ENCODE data around the gene ETV3.

The ETV3 gene

DNA sequence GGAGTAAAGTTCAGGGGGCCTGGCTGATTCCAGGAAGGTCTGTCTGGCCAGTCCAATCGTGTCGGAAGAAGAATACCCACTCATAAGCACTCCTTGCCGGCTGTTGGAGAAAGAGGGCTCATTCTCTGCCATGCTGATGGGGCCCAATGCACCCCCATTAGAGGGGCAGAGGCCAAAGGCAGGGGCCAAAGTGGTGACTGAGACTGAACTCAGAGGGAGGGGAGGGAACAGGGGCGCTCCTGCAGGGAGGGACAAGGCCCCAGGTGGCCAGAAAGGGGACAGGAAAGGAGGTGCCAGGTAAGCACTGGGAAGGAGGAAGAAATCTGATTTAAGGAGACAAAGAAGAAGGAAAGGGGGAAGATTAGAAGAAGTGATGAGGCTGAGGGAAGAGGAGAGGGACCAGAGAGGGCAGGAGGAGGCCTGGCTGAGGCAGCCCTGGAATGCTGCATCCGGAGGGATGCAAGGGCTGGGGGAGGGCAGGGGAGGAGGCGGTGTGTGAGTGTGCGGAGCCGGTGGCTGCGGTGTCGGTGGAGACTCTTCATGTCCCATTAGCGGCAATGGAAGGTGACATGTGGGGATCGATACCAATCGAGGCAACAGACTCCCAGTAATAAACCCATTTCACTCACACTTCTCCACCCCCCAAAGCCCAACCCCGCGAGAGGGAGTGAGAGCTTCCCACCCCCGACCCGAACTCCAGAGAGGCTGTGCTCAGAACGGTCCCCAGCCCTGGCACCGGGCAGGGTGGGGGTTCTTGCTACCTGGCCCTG lies 26.6 kb downstream of the ETV3 start:
- Histone ChIP-seq H2AFZ (ENCODE audit: low read depth, low read length) (no peak overlapping the region), H3K4me1 (ENCODE audit: insufficient read depth, low read length) (no peaks in the 10 kb centered on the region), H3K9me3 (ENCODE audit: low read length) (no peaks in the 10 kb centered on the region), H3K36me3 (ENCODE audit: insufficient read depth, low read length) (no peaks in the 10 kb centered on the region), H3K4me3 (ENCODE audit: low read length) (no peak overlapping the region), H3K27me3 (ENCODE audit: insufficient read depth, low read length) (peaks cover 60% of the 10 kb centered on the region)

- H3K4me3 ChIP-seq (ENCODE audit: low read length) = no peak overlapping the region
- no peaks in the 10 kb centered on the region for H3K9me3 ChIP-seq (ENCODE audit: low read length)
- H3K4me1 ChIP-seq (ENCODE audit: insufficient read depth, low read length) = no peaks in the 10 kb centered on the region
- no peaks in the 10 kb centered on the region for H3K36me3 ChIP-seq (ENCODE audit: insufficient read depth, low read length)
- peaks cover 60% of the 10 kb centered on the region for H3K27me3 ChIP-seq (ENCODE audit: insufficient read depth, low read length)
- no peak overlapping the region for H2AFZ ChIP-seq (ENCODE audit: low read depth, low read length)
Observed at GRCh38 chr1:157110686-157111085, 27.5 kb downstream of the ETV3 start.

GRCh38 chr1:157110003-157110402 lies 28.2 kb downstream of the ETV3 start:
- Histone ChIP-seq H3K4me3 (ENCODE audit: low read length) (no peak overlapping the region), H3K36me3 (ENCODE audit: insufficient read depth, low read length) (no peaks in the 10 kb centered on the region), H3K27me3 (ENCODE audit: insufficient read depth, low read length) (peaks cover 60% of the 10 kb centered on the region), H2AFZ (ENCODE audit: low read depth, low read length) (no peak overlapping the region), H3K9me3 (ENCODE audit: low read length) (no peaks in the 10 kb centered on the region), H3K4me1 (ENCODE audit: insufficient read depth, low read length) (peaks cover 2% of the 10 kb centered on the region)

DNA sequence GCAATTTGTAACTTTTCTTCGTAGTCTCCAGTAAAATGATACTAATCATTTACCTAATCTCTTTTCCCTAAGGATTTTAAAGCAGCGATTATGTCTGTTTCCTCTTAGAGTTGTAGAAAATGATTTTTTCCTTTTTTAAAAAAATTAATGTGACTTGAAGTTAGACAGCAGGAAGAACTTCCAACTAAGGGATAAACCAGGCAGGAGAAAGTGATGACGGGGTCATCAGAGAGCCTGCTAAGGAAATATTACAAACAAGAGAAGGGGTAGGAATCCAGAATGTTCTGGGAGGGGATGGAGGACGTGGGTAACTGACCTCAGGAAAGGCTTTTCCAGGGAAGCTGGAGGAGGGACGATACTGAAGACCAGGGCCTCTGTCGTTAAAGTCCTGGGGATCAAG lies 29.7 kb downstream of the ETV3 start:
- Histone ChIP-seq H2AFZ (ENCODE audit: low read depth, low read length) (no peak overlapping the region), H3K27me3 (ENCODE audit: insufficient read depth, low read length) (peaks cover 52% of the 10 kb centered on the region), H3K36me3 (ENCODE audit: insufficient read depth, low read length) (no peaks in the 10 kb centered on the region), H3K4me1 (ENCODE audit: insufficient read depth, low read length) (peaks cover 13% of the 10 kb centered on the region), H3K4me3 (ENCODE audit: low read length) (no peak overlapping the region), H3K9me3 (ENCODE audit: low read length) (no peaks in the 10 kb centered on the region)

- H3K4me3 ChIP-seq (ENCODE audit: low read length) = no peak overlapping the region
- H3K9me3 ChIP-seq (ENCODE audit: low read length) = no peaks in the 10 kb centered on the region
- peaks cover 13% of the 10 kb centered on the region for H3K4me1 ChIP-seq (ENCODE audit: insufficient read depth, low read length)
- H2AFZ ChIP-seq (ENCODE audit: low read depth, low read length) = no peak overlapping the region
- H3K27me3 ChIP-seq (ENCODE audit: insufficient read depth, low read length) = peaks cover 48% of the 10 kb centered on the region
- H3K36me3 ChIP-seq (ENCODE audit: insufficient read depth, low read length) = no peaks in the 10 kb centered on the region
Observed at GRCh38 chr1:157107702-157108101, 30.5 kb downstream of the ETV3 start.

DNA sequence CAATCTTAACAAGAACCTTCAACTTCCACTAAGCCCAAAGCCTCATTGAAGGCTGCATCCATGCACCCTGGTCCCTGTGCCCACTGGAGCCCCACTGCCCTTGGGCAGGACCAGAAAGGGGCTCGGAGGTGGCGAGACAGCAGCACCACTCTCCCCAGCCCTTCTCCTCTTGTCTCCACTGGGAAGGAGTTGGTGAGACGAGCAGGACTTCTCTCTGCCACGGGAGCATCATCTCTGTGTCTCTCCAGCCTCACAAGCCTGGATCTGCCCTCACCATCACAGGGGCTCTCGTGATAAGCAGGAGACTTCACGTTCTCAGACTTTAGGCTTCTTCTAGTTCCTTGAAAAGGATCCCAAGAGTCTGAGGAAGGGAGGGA lies 31.4 kb downstream of the ETV3 start:
- no peak overlapping the region for H3K4me3 ChIP-seq (ENCODE audit: low read length)
- H3K36me3 ChIP-seq (ENCODE audit: insufficient read depth, low read length) = no peaks in the 10 kb centered on the region
- peaks cover 13% of the 10 kb centered on the region for H3K4me1 ChIP-seq (ENCODE audit: insufficient read depth, low read length)
- no peaks in the 10 kb centered on the region for H3K9me3 ChIP-seq (ENCODE audit: low read length)
- peaks cover 39% of the 10 kb centered on the region for H3K27me3 ChIP-seq (ENCODE audit: insufficient read depth, low read length)
- no peak overlapping the region for H2AFZ ChIP-seq (ENCODE audit: low read depth, low read length)

DNA sequence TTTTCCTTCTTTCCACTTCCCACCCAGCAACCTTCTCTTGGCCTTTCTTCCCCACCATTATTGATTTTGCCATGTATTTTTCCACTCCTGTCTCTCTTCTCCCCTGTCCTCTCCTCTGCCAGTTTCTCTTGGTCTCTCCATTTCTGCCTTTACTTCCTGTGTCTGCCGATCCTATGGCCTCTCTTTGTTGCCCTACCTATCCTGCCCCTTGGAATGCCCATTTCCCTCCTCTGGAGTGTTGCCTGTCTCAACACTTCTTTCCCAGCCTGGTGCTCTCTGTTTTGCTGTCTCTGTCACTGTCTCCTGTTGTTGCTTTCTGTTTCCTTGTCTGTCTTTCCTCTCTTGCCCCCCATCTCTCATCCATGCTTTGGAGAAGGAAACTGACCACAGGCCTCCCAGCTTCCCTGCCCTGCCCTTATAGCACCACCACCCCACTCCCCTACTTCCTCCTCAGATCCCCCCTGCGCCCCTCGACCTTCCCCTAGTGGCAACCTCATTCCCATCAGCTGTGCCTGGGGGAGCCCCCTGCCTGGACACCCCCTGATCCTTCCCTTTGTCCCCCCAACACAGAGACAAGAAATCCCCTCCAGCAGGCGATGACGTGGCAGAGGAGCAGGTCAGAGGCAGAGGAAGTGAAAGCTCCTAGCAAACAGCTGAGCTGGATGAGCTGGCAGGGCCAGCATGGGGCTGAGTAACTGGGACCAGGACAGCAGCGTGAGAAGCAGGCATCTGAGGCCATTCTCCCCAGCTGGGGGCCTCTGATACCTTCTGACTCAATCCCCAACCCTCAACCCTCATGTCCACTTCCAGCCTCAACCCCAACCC lies 32.0 kb downstream of the ETV3 start:
- no peak overlapping the region for H2AFZ ChIP-seq (ENCODE audit: low read depth, low read length)
- H3K36me3 ChIP-seq (ENCODE audit: insufficient read depth, low read length) = no peaks in the 10 kb centered on the region
- no peaks in the 10 kb centered on the region for H3K9me3 ChIP-seq (ENCODE audit: low read length)
- H3K4me3 ChIP-seq (ENCODE audit: low read length) = no peak overlapping the region
- H3K4me1 ChIP-seq (ENCODE audit: insufficient read depth, low read length) = peaks cover 13% of the 10 kb centered on the region
- peaks cover 33% of the 10 kb centered on the region for H3K27me3 ChIP-seq (ENCODE audit: insufficient read depth, low read length)

DNA sequence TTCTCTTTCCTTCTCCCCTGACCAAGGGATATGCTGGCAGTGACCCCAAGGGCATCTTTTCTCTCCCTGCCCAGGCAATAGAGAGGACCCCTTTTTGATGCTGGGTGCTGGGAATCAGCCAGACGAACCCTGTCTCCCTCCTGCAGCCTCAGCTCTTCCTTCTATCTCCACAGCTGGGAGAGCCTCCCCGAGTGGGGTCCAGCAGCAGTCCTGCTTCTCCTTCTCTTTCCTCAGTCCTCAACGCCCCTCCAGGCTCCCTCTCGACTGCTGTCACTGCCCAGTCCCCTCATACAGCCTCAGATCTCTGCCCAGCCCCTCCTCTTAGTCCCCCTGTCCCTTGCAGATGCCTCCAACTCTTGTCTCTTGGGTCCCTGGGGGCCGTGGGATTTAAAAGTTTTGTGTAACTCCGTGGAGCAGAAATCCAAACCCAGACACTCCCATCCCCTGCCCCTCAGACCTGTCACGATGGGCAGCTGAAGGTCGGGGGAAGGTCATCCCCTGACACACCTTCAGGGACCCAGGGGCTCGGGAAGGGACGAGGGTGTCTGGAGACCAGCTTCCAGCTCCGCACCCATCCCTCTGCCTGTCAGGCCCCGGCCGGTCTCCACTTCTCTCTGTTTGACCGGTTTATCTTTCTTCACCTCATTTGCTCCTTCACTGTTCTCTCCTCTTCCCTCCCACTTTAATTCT lies 32.8 kb downstream of the ETV3 start:
- H3K4me1 ChIP-seq (ENCODE audit: insufficient read depth, low read length) = peaks cover 13% of the 10 kb centered on the region
- peaks cover 28% of the 10 kb centered on the region for H3K27me3 ChIP-seq (ENCODE audit: insufficient read depth, low read length)
- H2AFZ ChIP-seq (ENCODE audit: low read depth, low read length) = no peak overlapping the region
- H3K36me3 ChIP-seq (ENCODE audit: insufficient read depth, low read length) = no peaks in the 10 kb centered on the region
- H3K9me3 ChIP-seq (ENCODE audit: low read length) = no peaks in the 10 kb centered on the region
- no peak overlapping the region for H3K4me3 ChIP-seq (ENCODE audit: low read length)

DNA sequence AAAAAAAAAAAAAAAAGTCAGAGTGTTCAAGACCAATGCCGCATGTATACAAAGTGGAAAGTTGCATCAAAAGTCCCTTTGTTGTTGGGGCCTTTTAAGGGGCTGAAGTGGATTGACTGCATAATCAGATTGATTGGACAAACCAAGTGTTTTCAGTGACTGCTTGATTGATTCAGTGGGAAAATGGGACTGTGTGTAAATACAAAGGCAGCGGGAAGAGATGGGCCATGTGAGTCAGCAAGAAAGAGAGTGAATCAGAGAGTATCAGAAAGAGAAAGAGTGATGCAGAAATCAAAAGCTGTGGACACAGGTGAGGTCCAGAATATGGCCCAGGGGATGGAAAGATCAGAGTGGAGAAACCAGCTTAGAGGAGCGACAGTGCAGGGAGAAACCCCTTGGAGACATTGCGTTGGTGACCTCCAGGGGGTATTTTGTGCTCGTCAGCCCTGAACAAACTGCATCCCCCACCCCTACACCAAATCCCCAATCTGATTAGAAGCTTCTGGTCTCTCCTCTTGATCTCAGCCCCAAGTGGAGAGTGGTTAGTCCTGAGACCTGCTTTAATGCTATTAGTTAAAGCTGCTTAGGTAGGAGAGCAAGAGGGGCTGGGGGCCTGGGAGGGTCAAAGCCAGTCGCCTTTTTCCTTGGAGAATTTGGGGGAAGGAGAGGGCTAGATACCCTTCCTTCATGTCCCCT lies 33.4 kb downstream of the ETV3 start:
- Histone ChIP-seq H3K9me3 (ENCODE audit: low read length) (no peaks in the 10 kb centered on the region), H2AFZ (ENCODE audit: low read depth, low read length) (no peak overlapping the region), H3K4me3 (ENCODE audit: low read length) (no peak overlapping the region), H3K27me3 (ENCODE audit: insufficient read depth, low read length) (peaks cover 23% of the 10 kb centered on the region), H3K36me3 (ENCODE audit: insufficient read depth, low read length) (no peaks in the 10 kb centered on the region), H3K4me1 (ENCODE audit: insufficient read depth, low read length) (peaks cover 13% of the 10 kb centered on the region)

DNA sequence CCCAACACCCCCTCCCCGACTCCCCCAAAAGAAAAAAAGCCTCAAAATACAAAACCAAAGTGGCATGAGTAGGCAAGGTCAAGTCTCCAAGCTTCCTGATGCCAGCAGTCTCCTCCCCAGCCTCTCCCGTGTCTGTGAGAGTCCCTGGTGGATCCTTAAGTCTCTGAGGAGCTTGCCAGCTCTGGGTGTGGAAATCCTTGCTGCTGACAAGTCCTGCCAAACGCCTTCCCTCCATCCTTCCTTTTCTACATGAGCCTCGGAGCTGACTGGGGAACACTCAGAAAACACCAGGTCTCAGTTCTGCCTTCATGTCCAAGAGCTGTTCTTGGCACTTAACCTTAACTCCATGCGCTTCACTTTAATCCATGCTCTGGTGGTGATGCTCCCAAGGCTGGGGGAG lies 34.9 kb downstream of the ETV3 start:
- Histone ChIP-seq H3K9me3 (ENCODE audit: low read length) (no peaks in the 10 kb centered on the region), H3K4me3 (ENCODE audit: low read length) (no peak overlapping the region), H2AFZ (ENCODE audit: low read depth, low read length) (no peak overlapping the region), H3K36me3 (ENCODE audit: insufficient read depth, low read length) (no peaks in the 10 kb centered on the region), H3K4me1 (ENCODE audit: insufficient read depth, low read length) (peaks cover 13% of the 10 kb centered on the region), H3K27me3 (ENCODE audit: insufficient read depth, low read length) (peaks cover 12% of the 10 kb centered on the region)

DNA sequence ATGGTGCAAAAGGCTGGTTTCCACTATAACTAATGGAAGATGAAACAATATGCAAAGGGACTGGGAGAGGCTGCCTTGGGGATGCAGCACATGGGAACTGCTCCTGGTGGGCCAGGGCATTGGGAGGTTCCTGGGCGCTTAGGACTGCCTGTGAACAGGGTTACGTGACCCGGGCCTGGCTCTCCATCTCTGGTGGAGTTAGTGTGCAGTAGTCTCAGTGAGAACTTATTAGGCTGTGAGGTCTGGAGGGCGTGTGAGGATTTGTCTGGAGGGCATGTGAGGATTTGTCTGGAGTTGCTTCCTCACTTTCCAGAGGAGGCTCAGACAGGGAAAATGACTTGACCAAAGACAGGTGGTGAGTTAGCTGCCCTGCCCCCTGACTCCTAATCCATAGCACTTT lies 37.0 kb downstream of the ETV3 start:
- H3K9me3 ChIP-seq (ENCODE audit: low read length) = no peaks in the 10 kb centered on the region
- no peak overlapping the region for H3K4me3 ChIP-seq (ENCODE audit: low read length)
- H2AFZ ChIP-seq (ENCODE audit: low read depth, low read length) = no peak overlapping the region
- peaks cover 3% of the 10 kb centered on the region for H3K27me3 ChIP-seq (ENCODE audit: insufficient read depth, low read length)
- H3K4me1 ChIP-seq (ENCODE audit: insufficient read depth, low read length) = peaks cover 13% of the 10 kb centered on the region
- H3K36me3 ChIP-seq (ENCODE audit: insufficient read depth, low read length) = no peaks in the 10 kb centered on the region

DNA sequence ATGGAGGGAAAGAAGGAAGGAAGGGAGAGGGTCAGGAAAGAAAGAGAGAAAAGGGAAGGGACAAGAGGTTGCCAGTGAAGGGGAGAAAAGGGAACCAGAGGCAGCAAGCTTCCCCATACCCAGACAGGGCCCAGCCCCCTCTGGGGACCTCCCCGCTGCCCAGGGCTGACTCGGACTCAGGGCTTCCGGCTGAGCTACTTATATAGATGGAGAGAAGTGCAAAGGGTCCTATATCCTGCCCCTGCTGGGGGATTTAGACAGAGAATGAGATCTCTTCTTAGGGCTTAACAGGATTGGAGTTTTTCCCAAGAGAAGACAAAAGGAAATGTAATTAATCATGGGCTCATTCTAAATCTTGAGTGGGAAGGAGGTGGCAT lies 38.6 kb downstream of the ETV3 start, which contains the start of gene ETV3L:
TSS of gene ETV3L (minus strand) at position 176 of the 377 bp plus-strand sequence. CDS start 285 bp downstream, outside the sequence.
- Histone ChIP-seq H3K4me3 (ENCODE audit: low read length) (no peak within 1 kb of the TSS), H3K27me3 (ENCODE audit: insufficient read depth, low read length) (peaks cover 3% of the 10 kb centered on the region), H3K36me3 (ENCODE audit: insufficient read depth, low read length) (no peaks in the 10 kb centered on the region), H3K4me1 (ENCODE audit: insufficient read depth, low read length) (peaks cover 7% of the 10 kb centered on the region), H3K9me3 (ENCODE audit: low read length) (no peaks in the 10 kb centered on the region), H2AFZ (ENCODE audit: low read depth, low read length) (no peak within 1 kb of the TSS)

All from neuron (in vitro differentiated cells).